A549 (cell line): ENCODE data around the gene UTP18. TPM values are rescaled to one million over a fixed set of nuclear protein-coding genes. Genes with fewer than 3 reads are reported as not detected.
A peak's percentile ranks its signal among the peaks of the same experiment; 100 is the strongest.

Source experiments
- ATAC-seq, 2 experiments: fragments of 200-7000 bp in 1 of 2; fragments of >200 bp in 1 of 2; cut with Nextera tagmentation in 1 of 2; cut with Tn5 transposase in 1 of 2; 3 replicates each; pipeline versions ENCODE4 v1.8.0 to v1.9.1; 2018 to 2020; ENCODE audit warnings: mild to moderate bottlenecking in 1 of 2, moderate library complexity in 1 of 2
- CTCF ChIA-PET: fragments of 300-600 bp; sonication (Branson Sonifier 250); formaldehyde crosslinking; extraction: SDS; loops from one replicate; lab custom pipeline; 2021; ENCODE audit warnings: antibody characterized with exemption, inconsistent platforms; lab: Yijun Ruan, JAX
- POLR2A ChIA-PET: fragments of 350-600 bp; formaldehyde crosslinking; extraction: SDS; loops from one replicate; lab custom pipeline; 2021; ENCODE audit warnings: antibody characterized with exemption, inconsistent platforms; lab: Yijun Ruan, JAX
- DNase-seq, 2 experiments: peaks; one replicate each; pipeline versions ENCODE4 v3.0.0 to v3.0.0-alpha.2; 2011 to 2016; ENCODE audit warnings: low read depth in 1 of 2, low spot score in 1 of 2
- FAIRE-seq: peaks from 2 replicates; lab custom pipeline; 2011; peaks lifted over from hg19 to GRCh38; lab: Jason Lieb, UNC
- H3K27ac ChIP-seq, 2 experiments: fragments of >200 bp; sonication (Bioruptor Twin); formaldehyde crosslinking; 3 replicates each; pipeline ENCODE4 v1.5.1; 2016 to 2017
- H3K4me1 ChIP-seq: fragments of >200 bp; sonication (Bioruptor Twin); formaldehyde crosslinking; 3 replicates; pipeline ENCODE4 v1.6.1; 2016
- H3K4me2 ChIP-seq: fragments of >200 bp; sonication (Bioruptor Twin); formaldehyde crosslinking; 3 replicates; pipeline ENCODE4 v1.6.1; 2016
- H3K4me3 ChIP-seq: fragments of >200 bp; sonication (Bioruptor Twin); formaldehyde crosslinking; 3 replicates; pipeline ENCODE4 v1.5.1; 2016
- H3K9me3 ChIP-seq: fragments of >200 bp; sonication (Bioruptor Twin); formaldehyde crosslinking; 3 replicates; pipeline ENCODE4 v1.6.1; 2016
- CBX2 ChIP-seq: fragments of 200-600 bp; sonication (generic); IDR thresholded peaks from 2 replicates; pipeline ENCODE4 v1.6.1; 2016; ENCODE audit warnings: low read depth, mild to moderate bottlenecking, borderline replicate concordance
- CBX8 ChIP-seq: fragments of 200-600 bp; sonication (generic); IDR thresholded peaks from 2 replicates; pipeline ENCODE4 v1.6.1; 2016
- CHD2 ChIP-seq: fragments of 150-350 bp; IDR thresholded peaks from 2 replicates; pipeline ENCODE4 v1.6.1; 2014; ENCODE audit warnings: low read length; ENCODE audit not compliant: partially characterized antibody
- CHD4 ChIP-seq: fragments of 200-600 bp; sonication (generic); IDR thresholded peaks from 2 replicates; pipeline ENCODE4 v1.6.1; 2016; ENCODE audit warnings: antibody characterized with exemption, mild to moderate bottlenecking, borderline replicate concordance
- CTCF ChIP-seq: fragments of >200 bp; sonication (Bioruptor Twin); formaldehyde crosslinking; IDR thresholded peaks from 3 replicates; pipeline ENCODE4 v1.5.1; 2016
- HDAC2 ChIP-seq: fragments of 200-600 bp; sonication (generic); IDR thresholded peaks from 2 replicates; pipeline ENCODE4 v1.6.1; 2016
- HEYL ChIP-seq: fragments of 250-450 bp; sonication (Bioruptor Pico); IDR thresholded peaks from 2 replicates; pipeline ENCODE4 v1.8.0; 2021; ENCODE audit warnings: mild to moderate bottlenecking, moderate library complexity
- HOXB5 ChIP-seq: fragments of 250-450 bp; sonication (Bioruptor Pico); IDR thresholded peaks from 2 replicates; pipeline ENCODE4 v1.5.0; 2020; ENCODE audit warnings: mild to moderate bottlenecking, moderate library complexity
- JUNB ChIP-seq: fragments of >200 bp; sonication (Bioruptor Twin); formaldehyde crosslinking; IDR thresholded peaks from 2 replicates; pipeline ENCODE4 v1.6.1; 2016
- KDM1A ChIP-seq: fragments of 200-600 bp; sonication (generic); IDR thresholded peaks from 2 replicates; pipeline ENCODE4 v1.6.1; 2016; ENCODE audit warnings: low read depth, mild to moderate bottlenecking
- KDM5A ChIP-seq: fragments of 200-600 bp; sonication (generic); IDR thresholded peaks from 2 replicates; pipeline ENCODE4 v1.6.1; 2016; ENCODE audit warnings: antibody characterized with exemption, mild to moderate bottlenecking
- MAZ ChIP-seq: fragments of 150-350 bp; IDR thresholded peaks from 2 replicates; pipeline ENCODE4 v1.6.1; 2014; ENCODE audit warnings: antibody characterized with exemption, low read depth, low read length, borderline replicate concordance
- PHF8 ChIP-seq: fragments of 200-600 bp; sonication (generic); IDR thresholded peaks from 2 replicates; pipeline ENCODE4 v1.6.1; 2016; ENCODE audit warnings: low read depth, mild to moderate bottlenecking, antibody characterized with exemption, moderate library complexity, borderline replicate concordance
- RFX5 ChIP-seq: fragments of 450-650 bp; IDR thresholded peaks from 2 replicates; pipeline ENCODE4 v1.7.1; 2014; ENCODE audit warnings: antibody characterized with exemption, mild to moderate bottlenecking, moderate library complexity
- SREBF2 ChIP-seq: fragments of 450-650 bp; IDR thresholded peaks from 2 replicates; pipeline ENCODE4 v1.6.1; 2014; ENCODE audit warnings: mild to moderate bottlenecking, moderate library complexity
- TFCP2L1 ChIP-seq: fragments of 250-450 bp; sonication (Bioruptor Pico); IDR thresholded peaks from 2 replicates; pipeline ENCODE4 v1.5.0; 2021; ENCODE audit warnings: mild to moderate bottlenecking
- TP53 ChIP-seq: fragments of 250-450 bp; sonication (Bioruptor Pico); IDR thresholded peaks from 2 replicates; pipeline ENCODE4 v1.5.0; 2021; ENCODE audit warnings: mild to moderate bottlenecking, moderate library complexity
- ZC3H11A ChIP-seq: fragments of 450-650 bp; IDR thresholded peaks from 2 replicates; pipeline ENCODE4 v1.6.1; 2014; ENCODE audit warnings: antibody characterized with exemption, mild to moderate bottlenecking
- WGBS: methylation state at CpG from one replicate; pipeline ENCODE4 v1.1.6; 2017; ENCODE audit errors: missing lambda C conversion rate; 5-methylcytosine and 5-hydroxymethylcytosine counted together
- polyA plus RNA-seq, 4 experiments: library from polyadenylated mRNA; depleted of rRNA in 3 of 4; stranded (reverse); fragments of >200 nt; fragmentation: RNase III in 1 of 4; extraction: RNeasy Plus Mini Kit Qiagen cat#74134 plus additional on column Dnase treatment in 1 of 4; gene quantifications; 2 replicates in 3 of 4; 3 replicates in 1 of 4; pipeline ENCODE4 v1.2.3, GENCODE V29; 2011 to 2017
- TF ChIP-seq, protein P1 (sequence below): fragments of 250-450 bp; sonication (Bioruptor Pico); IDR thresholded peaks from 2 replicates; pipeline ENCODE4 v1.5.0; 2021; ENCODE audit warnings: mild to moderate bottlenecking, moderate library complexity, borderline replicate concordance
- TF ChIP-seq, protein P2 (sequence below): IDR thresholded peaks from 2 replicates; pipeline ENCODE4 v1.6.1; 2012
- TF ChIP-seq, protein P3 (sequence below): fragments of >200 bp; sonication (Bioruptor Twin); formaldehyde crosslinking; IDR thresholded peaks from 3 replicates; pipeline ENCODE4 v1.6.1; 2016

UTP18 gene
- polyA plus RNA-seq, 2 of the 4 experiments (the other 2 are of a cell fraction): 79.1 to 96.7 TPM

GRCh38 chr17:51230306-51230705 is 30.0 kb upstream of the UTP18 start:
- H3K4me1 ChIP-seq: 0 out of 3 replicates have a peak, but pooled peaks cover 3% of the 10 kb centered on the region
- no peak overlapping the region for H3K4me3 ChIP-seq
- CTCF ChIA-PET: interaction anchor here (1.1 kb wide), 1 partner anchor 60 kb away, joined by 3 read pairs; no protein-coding TSS in a partner anchor
- POLR2A ChIA-PET: no interaction called here
- ATAC-seq: peak; percentile 39 to 42; a peak in 5 of 6 replicates
- 84% methylated on average over 4 of the region's 4 CpGs for WGBS
- no peak for FAIRE-seq
- H3K9me3 ChIP-seq: no peaks in the 10 kb centered on the region
- H3K27ac ChIP-seq: no peak overlapping the region
- no peak for DNase-seq
- no peak overlapping the region for H3K4me2 ChIP-seq
- TF ChIP-seq KDM1A (no peak), HEYL (CRISPR knock-in tag) (no peak), TFCP2L1 (CRISPR knock-in tag) (no peak), RFX5 (no peak), CTCF (no peak), CBX8 (no peak), CHD4 (no peak), TP53 (CRISPR knock-in tag) (no peak), MAZ (no peak), HDAC2 (no peak)
- TF ChIP-seq, protein P1, sequence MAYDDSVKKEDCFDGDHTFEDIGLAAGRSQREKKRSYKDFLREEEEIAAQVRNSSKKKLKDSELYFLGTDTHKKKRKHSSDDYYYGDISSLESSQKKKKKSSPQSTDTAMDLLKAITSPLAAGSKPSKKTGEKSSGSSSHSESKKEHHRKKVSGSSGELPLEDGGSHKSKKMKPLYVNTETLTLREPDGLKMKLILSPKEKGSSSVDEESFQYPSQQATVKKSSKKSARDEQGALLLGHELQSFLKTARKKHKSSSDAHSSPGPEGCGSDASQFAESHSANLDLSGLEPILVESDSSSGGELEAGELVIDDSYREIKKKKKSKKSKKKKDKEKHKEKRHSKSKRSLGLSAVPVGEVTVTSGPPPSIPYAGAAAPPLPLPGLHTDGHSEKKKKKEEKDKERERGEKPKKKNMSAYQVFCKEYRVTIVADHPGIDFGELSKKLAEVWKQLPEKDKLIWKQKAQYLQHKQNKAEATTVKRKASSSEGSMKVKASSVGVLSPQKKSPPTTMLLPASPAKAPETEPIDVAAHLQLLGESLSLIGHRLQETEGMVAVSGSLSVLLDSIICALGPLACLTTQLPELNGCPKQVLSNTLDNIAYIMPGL: no peak
- TF ChIP-seq, protein P2, sequence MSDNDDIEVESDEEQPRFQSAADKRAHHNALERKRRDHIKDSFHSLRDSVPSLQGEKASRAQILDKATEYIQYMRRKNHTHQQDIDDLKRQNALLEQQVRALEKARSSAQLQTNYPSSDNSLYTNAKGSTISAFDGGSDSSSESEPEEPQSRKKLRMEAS: no peak

DNA sequence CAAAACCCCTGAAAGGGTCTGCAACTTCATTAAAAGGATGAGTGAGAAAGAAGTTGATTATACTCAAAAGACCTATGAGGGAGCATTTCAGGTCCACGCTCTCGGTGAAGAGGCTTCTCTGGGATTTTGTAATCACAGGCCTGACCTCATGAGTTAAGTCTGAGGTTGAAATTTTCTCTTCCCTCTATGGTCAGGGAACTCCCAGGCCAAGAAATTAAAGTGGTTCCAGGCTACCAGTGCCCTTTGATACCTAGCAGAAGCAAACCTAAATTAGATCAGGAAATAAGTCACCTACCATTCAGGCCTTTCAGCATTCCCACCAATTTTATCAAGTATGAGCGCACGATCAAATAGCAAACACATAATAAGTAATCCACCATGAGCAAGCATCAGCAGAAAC is 28.3 kb upstream of the UTP18 start:
- FAIRE-seq: no peak
- DNase-seq: no peak
- H3K4me2 ChIP-seq: no peak overlapping the region
- H3K4me3 ChIP-seq: no peak overlapping the region
- WGBS: 94% methylated on average over 4 of the region's 4 CpGs
- no peaks in the 10 kb centered on the region for H3K9me3 ChIP-seq
- CTCF ChIA-PET: no interaction called here
- POLR2A ChIA-PET: no interaction called here
- H3K4me1 ChIP-seq: 0 out of 3 replicates have a peak, but pooled peaks cover 3% of the 10 kb centered on the region
- TF ChIP-seq TFCP2L1 (CRISPR knock-in tag) (no peak), JUNB (no peak), PHF8 (no peak), SREBF2 (no peak), ZC3H11A (no peak), CBX2 (no peak), CHD2 (no peak)
- ATAC-seq: no peak
- H3K27ac ChIP-seq: no peak overlapping the region

DNA sequence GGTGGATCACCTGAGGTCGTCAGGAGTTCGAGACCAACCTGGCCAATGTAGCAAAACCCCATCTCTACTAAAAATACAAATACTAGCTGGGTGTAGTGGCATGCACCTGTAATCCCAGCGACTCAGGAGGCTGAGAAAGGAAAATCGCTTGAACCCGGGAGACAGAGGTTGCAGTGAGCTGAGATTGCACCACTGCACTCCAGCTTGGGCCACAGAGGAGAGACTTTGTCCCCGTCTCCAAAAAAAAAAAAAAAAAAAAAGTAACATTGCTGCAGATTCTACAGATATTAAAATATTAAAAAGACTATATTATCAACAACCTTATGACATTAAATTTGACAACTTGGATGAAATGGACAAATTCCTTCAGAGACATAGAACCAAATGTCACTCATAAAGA is 26.2 kb upstream of the UTP18 start:
- DNase-seq: no peak
- Histone ChIP-seq H3K4me1 (no peaks in the 10 kb centered on the region), H3K9me3 (no peaks in the 10 kb centered on the region), H3K27ac (no peak overlapping the region), H3K4me2 (no peak overlapping the region), H3K4me3 (no peak overlapping the region)
- no peak for FAIRE-seq
- 77% methylated on average over 6 of the region's 6 CpGs for WGBS
- POLR2A ChIA-PET: interaction anchor here (0.6 kb wide), 1 partner anchor 12 kb away, joined by 4 read pairs; no protein-coding TSS in a partner anchor
- CTCF ChIA-PET: no interaction called here
- no peak for ATAC-seq
- TF ChIP-seq MAZ: no peak
- no peak for TF ChIP-seq HEYL (CRISPR knock-in tag)
- TF ChIP-seq CHD4: no peak
- TF ChIP-seq ZC3H11A: no peak
- TF ChIP-seq, protein P3, sequence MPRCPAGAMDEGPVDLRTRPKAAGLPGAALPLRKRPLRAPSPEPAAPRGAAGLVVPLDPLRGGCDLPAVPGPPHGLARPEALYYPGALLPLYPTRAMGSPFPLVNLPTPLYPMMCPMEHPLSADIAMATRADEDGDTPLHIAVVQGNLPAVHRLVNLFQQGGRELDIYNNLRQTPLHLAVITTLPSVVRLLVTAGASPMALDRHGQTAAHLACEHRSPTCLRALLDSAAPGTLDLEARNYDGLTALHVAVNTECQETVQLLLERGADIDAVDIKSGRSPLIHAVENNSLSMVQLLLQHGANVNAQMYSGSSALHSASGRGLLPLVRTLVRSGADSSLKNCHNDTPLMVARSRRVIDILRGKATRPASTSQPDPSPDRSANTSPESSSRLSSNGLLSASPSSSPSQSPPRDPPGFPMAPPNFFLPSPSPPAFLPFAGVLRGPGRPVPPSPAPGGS: no peak
- no peak for TF ChIP-seq KDM5A
- no peak for TF ChIP-seq HOXB5 (CRISPR knock-in tag)
- TF ChIP-seq CTCF: no peak
- no peak for TF ChIP-seq CHD2
